ENCODE data around the gene UBAC2. TPM values are rescaled to one million over a fixed set of nuclear protein-coding genes. Genes with fewer than 3 reads are reported as not detected.

UBAC2 gene
- total RNA-seq, 1 experiment from 2014 or later, result 41.0 TPM

GRCh38 chr13:99332456-99332855 is 131.8 kb downstream of the UBAC2 start:
- Mint-ChIP-seq H3K4me1 (ENCODE audit: low read depth, unreplicated experiment) (no peaks in the 10 kb centered on the region), H3K36me3 (ENCODE audit: insufficient read depth, unreplicated experiment) (no peaks in the 10 kb centered on the region), H3K4me3 (ENCODE audit: low read depth, unreplicated experiment) (no peak overlapping the region), H3K9me3 (ENCODE audit: low read depth, unreplicated experiment) (no peaks in the 10 kb centered on the region), H3K27me3 (ENCODE audit: unreplicated experiment) (no peaks in the 10 kb centered on the region), H3K27ac (ENCODE audit: unreplicated experiment) (no peak overlapping the region)
- DNase-seq, result no peak
- CTCF ChIA-PET, result no interaction called here
- BruUV-seq (replicated peaks), result no TSS peak
- intact Hi-C loops (cut with micrococcal nuclease; ENCODE audit: unreplicated experiment), result no loop called here
- TF ChIP-seq CTCF (IDR thresholded peaks at IDR 0.05; ENCODE audit: unreplicated experiment), result no peak

GRCh38 chr13:99334221-99334620 is 133.6 kb downstream of the UBAC2 start:
- Mint-ChIP-seq H3K36me3 (ENCODE audit: insufficient read depth, unreplicated experiment) (peaks cover 7% of the 10 kb centered on the region), H3K9me3 (ENCODE audit: low read depth, unreplicated experiment) (no peaks in the 10 kb centered on the region), H3K27ac (ENCODE audit: unreplicated experiment) (no peak overlapping the region), H3K4me1 (ENCODE audit: low read depth, unreplicated experiment) (no peaks in the 10 kb centered on the region), H3K4me3 (ENCODE audit: low read depth, unreplicated experiment) (no peak overlapping the region), H3K27me3 (ENCODE audit: unreplicated experiment) (no peaks in the 10 kb centered on the region)
- CTCF ChIA-PET, result no interaction called here
- intact Hi-C loops (cut with micrococcal nuclease; ENCODE audit: unreplicated experiment), result no loop called here
- TF ChIP-seq CTCF (IDR thresholded peaks at IDR 0.05; ENCODE audit: unreplicated experiment), result no peak
- DNase-seq, result no peak
- no TSS peak for BruUV-seq (replicated peaks)

GRCh38 chr13:99335087-99335486 is 134.4 kb downstream of the UBAC2 start:
- peaks cover 7% of the 10 kb centered on the region for H3K36me3 Mint-ChIP-seq (ENCODE audit: insufficient read depth, unreplicated experiment)
- BruUV-seq (replicated peaks), result no TSS peak
- no peak overlapping the region for H3K4me3 Mint-ChIP-seq (ENCODE audit: low read depth, unreplicated experiment)
- no peak for DNase-seq
- intact Hi-C loops (cut with micrococcal nuclease; ENCODE audit: unreplicated experiment), result no loop called here
- CTCF ChIA-PET, result no interaction called here
- no peak overlapping the region for H3K27ac Mint-ChIP-seq (ENCODE audit: unreplicated experiment)
- no peaks in the 10 kb centered on the region for H3K27me3 Mint-ChIP-seq (ENCODE audit: unreplicated experiment)
- no peaks in the 10 kb centered on the region for H3K4me1 Mint-ChIP-seq (ENCODE audit: low read depth, unreplicated experiment)
- TF ChIP-seq CTCF (IDR thresholded peaks at IDR 0.05; ENCODE audit: unreplicated experiment), result no peak
- H3K9me3 Mint-ChIP-seq (ENCODE audit: low read depth, unreplicated experiment), result no peaks in the 10 kb centered on the region

GRCh38 chr13:99335603-99336002 is 134.9 kb downstream of the UBAC2 start:
- no peak for TF ChIP-seq CTCF (IDR thresholded peaks at IDR 0.05; ENCODE audit: unreplicated experiment)
- DNase-seq, result no peak
- H3K9me3 Mint-ChIP-seq (ENCODE audit: low read depth, unreplicated experiment), result no peaks in the 10 kb centered on the region
- peaks cover 7% of the 10 kb centered on the region for H3K36me3 Mint-ChIP-seq (ENCODE audit: insufficient read depth, unreplicated experiment)
- no peaks in the 10 kb centered on the region for H3K4me1 Mint-ChIP-seq (ENCODE audit: low read depth, unreplicated experiment)
- no peak overlapping the region for H3K4me3 Mint-ChIP-seq (ENCODE audit: low read depth, unreplicated experiment)
- no peaks in the 10 kb centered on the region for H3K27me3 Mint-ChIP-seq (ENCODE audit: unreplicated experiment)
- no TSS peak for BruUV-seq (replicated peaks)
- CTCF ChIA-PET, result no interaction called here
- intact Hi-C loops (cut with micrococcal nuclease; ENCODE audit: unreplicated experiment), result no loop called here
- H3K27ac Mint-ChIP-seq (ENCODE audit: unreplicated experiment), result no peak overlapping the region
